Measurements from ENCODE around the gene VAV2. TPM values are rescaled to one million over a fixed set of nuclear protein-coding genes. Genes with fewer than 3 reads are reported as not detected.
A peak's percentile ranks its signal among the peaks of the same experiment; 100 is the strongest.
"Not testable (repeated sequence)": the region's sequence is repeated elsewhere in the genome, so short reads cannot be mapped to it uniquely, and the experiment has no call there.

VAV2 gene
- total RNA-seq, 1 experiment from 2014 or later = 12.5 TPM

GRCh38 chr9:133897675-133898074, 94.4 kb downstream of the VAV2 start:
- no peak for DNase-seq (ENCODE audit: low read depth)

- not testable (repeated sequence) for DNase-seq (ENCODE audit: low read depth)
Observed at GRCh38 chr9:133896007-133896406, 96.1 kb downstream of the VAV2 start.

DNA sequence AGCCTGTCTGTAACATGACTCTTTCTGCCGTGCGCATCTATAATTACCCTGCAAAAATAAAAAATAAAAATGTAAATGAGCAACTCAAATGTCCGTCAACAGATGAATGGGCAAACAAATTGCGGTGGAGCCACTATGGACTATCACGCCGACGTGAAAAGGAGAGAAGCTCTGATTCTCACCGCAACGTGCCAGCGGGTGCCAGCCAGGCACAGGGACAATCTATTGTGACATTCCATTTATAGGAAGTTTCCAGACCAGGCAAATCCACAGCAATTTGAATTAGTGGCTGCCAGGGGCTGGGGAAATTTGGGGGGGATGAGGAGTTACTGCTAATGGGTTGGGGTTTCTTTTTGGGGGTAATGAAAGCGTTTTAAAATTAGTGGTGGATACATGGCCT, 96.8 kb downstream of the VAV2 start:
- DNase-seq (ENCODE audit: low read depth) = no peak

DNA sequence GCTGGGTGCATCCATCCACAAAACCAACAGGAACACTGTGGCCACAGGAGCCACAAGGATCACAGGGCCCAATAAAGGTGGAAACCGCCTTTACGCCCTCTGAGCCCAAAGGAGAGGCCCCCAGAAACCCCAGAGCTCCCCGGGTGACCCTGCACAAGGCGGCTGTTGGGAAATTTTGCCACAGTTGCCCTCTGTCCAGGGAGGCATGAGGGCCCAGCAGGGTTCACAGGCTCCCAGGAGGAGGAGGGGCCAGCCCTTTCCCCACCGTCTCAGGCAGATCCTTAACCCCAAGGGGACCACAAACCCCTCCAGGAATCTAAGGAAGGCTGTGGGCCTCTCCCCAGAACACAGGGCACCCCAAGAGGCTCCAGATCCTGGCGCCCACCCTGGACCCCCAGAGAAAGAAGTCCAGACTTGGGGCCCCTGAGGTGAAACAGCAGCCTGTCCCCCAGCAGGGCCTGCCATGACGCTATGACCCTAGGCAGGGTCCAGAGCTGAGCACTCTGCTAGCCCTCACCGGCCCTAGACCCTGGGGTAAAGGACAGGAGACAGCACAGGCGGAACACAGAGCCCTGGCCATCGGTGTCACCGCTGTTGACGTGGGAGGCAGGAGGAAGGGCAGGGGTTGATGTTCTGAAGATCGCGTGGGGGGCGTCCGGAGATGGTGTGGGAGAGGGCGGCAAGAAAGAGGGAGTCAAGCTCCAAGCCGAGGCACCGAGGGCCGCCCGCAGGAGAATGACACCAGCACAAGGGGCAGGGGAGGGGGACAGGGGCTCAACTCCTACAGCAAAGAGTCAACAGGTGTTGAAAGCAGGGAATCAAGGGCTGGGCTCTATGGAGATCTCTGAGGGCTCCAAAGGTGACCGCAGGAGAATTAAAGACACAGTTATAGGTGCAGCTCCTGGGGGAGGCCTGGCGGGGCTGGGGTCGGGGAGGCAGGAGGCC, 97.5 kb downstream of the VAV2 start:
- DNase-seq (ENCODE audit: low read depth) = no peak

- no peak for DNase-seq (ENCODE audit: low read depth)
Observed at GRCh38 chr9:133893191-133893994, 98.7 kb downstream of the VAV2 start.

GRCh38 chr9:133892193-133892920, 99.8 kb downstream of the VAV2 start:
- no peak for DNase-seq (ENCODE audit: low read depth)

- no peak for DNase-seq (ENCODE audit: low read depth)
Observed at GRCh38 chr9:133891741-133892140, 100.4 kb downstream of the VAV2 start.

- no peak for DNase-seq (ENCODE audit: low read depth)
Observed at GRCh38 chr9:133890583-133890982, 101.5 kb downstream of the VAV2 start.

DNA sequence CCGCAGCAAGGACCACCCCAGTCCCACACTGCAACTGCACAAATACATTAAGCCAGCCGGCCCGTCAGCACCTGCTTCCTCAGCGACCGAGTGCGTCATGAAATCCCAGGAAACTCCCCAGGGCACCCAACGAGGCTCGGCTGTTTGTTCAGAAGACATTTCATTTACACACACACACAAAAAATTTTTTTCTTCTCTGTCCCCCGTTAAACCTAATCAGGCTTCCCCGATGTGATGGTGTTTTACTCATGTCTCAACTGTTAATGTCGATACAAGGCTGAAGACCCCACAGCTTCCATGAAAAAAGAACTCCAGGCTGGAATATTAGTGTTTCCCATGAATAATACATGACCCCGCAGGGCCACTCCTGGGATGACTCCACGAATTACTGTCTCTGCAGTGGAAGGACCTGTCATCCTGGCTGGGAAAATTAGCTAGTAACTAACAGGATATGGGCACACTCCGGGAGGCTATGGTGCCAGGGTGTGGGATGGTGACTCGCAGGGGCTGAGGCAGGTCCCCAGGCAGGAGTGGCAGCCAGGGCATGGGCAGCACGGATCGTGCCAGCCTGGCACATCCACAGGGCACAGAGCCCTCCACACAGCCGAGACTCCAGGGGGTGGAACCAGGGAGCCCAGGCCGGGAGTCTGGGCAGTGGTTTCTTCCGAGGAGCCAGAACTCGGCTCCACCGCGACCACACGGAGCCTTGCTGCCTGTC, 102.4 kb downstream of the VAV2 start:
- DNase-seq (ENCODE audit: low read depth) = peak; percentile 48

GRCh38 chr9:133888809-133889491, 103.2 kb downstream of the VAV2 start:
- DNase-seq (ENCODE audit: low read depth) = no peak

GRCh38 chr9:133888048-133888808, 103.9 kb downstream of the VAV2 start:
- no peak for DNase-seq (ENCODE audit: low read depth)

DNA sequence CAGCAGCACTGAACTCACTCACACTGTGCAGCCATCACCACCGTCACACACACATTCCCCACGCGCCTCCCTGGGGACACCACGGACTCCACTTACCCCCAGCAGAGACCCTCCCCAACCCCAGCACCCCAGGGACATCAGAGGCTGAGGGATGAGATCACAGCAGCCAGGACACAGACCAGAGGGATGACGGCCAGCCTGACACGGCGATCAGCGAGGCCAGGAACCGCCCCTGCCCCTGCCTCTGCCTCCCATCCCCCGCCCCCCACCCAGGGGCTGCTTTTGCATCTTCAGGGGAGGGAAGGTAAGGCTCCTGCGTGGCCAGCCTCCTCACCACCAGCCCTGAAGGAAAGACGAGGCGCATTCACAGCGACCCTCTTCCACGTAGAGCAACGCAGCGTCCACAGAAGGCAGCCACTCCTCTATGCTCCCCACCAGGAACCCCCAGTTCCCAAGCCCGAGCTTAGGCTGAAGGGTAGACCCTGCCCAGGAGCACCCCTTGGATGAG, 104.5 kb downstream of the VAV2 start:
- no peak for DNase-seq (ENCODE audit: low read depth)

DNA sequence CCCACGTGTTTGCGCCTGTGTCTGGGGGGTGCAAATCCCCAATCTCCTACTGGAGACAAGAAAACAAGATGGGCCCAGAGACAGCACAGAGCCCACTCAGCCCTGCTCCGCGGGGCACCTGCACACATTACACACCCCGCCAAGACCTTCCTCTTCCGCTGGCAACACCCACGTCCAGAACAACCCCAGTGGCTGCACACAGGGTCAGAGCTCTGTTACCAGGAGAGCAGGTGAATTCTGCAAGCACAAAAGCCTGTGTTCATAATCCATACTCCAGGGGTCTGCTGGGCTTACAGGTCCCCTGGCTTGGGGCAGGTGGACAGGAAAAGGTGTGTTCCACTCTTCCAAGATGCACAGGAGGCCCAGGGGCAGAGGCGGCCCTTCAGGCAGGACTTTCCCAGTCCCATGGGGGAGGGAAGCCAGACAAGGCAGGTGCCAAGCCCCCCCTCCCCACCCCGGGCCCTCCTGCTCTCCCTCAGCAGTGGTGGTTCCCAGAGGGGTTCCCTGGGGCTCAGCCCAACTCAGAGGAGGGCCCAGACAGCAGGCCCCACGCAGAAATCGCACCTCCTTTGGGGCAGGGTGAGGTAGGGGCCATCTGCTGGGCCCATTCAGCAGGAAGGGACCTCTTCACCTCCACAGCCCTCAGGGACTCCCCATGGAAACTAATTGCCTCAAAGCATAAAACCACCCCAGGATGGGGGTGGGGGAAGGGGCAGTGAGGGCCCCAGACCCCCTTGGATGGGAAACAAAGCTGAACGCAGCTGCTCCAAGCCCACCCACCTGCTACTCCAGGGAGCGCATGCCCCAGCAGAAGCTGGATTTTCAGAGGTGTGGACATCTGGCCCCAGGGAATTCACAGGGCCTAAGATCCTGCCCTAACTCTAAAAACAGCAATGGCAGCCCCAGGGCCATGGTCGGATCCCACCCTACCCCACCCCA, 105.3 kb downstream of the VAV2 start:
- DNase-seq (ENCODE audit: low read depth) = no peak

- no peak for DNase-seq (ENCODE audit: low read depth)
Observed at GRCh38 chr9:133884907-133885744, 107.0 kb downstream of the VAV2 start.

DNA sequence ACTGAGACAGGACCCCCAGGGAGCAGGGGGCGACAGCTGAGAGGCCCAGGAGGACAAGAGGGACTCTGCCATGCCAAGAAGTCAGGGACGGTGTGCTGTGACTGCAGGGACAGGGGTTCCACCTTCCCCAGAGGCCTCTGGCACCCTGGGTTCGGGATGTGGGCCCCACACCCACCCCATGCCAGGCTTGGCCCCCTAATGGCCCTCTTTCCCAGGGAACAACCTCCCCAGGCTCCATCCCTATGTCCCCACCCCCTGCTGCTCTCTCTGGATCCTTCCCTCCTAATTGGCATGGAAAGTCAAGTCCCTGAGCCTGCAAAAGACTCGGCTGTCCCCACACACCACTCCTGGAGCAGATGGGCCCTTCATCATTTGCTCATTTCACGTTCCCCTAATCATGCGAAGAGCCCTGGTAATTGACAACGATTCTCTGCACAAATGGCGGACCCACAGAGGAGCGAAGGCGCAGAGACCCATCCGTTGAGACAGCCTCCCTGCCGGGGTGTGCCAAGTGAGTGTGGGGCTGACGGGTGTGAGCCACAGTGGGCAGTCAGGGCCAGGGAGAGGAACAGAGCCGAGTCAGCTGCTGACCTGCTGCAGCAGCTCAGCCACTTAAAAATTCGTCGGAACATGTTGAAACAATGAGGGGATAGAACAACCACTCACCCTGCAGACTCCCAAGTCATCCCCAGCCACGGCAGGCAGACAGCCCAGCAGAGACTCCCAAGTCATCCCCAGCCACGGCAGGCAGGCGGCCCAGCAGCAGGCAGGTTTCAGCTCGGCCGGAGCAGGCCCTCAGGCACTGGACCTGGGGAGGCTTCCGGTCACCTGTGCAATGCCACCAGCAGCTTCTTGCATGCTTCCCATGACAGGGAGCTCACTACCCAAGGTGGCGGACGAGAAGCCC, 109.0 kb downstream of the VAV2 start:
- no peak for DNase-seq (ENCODE audit: low read depth)

- DNase-seq (ENCODE audit: low read depth) = no peak
Observed at GRCh38 chr9:133881671-133882381, 110.3 kb downstream of the VAV2 start.

Measured in HT1080 (cell line).